Ovary (tissue), 3 donors: ENCODE measurements around the gene ARID5B.

Experiments used
- EP300 ChIP-seq: sonication (generic); formaldehyde crosslinking; IDR thresholded peaks from one replicate; pipeline ENCODE4 v1.6.1; 2017; ENCODE audit warnings: antibody characterized with exemption
- TF ChIP-seq, protein P1 (sequence below), 3 donors: fragments of 450-650 bp in 2 of 3; fragments of 200-600 bp in 1 of 3; IDR thresholded peaks; one replicate each; pipeline versions ENCODE4 v1.5.1 to v1.8.0; 2016 to 2022; ENCODE audit warnings: antibody characterized with exemption in 3 of 3, mild to moderate bottlenecking in 1 of 3
- donor health status: DM: no; HTN: no; CAD: no.

DNA sequence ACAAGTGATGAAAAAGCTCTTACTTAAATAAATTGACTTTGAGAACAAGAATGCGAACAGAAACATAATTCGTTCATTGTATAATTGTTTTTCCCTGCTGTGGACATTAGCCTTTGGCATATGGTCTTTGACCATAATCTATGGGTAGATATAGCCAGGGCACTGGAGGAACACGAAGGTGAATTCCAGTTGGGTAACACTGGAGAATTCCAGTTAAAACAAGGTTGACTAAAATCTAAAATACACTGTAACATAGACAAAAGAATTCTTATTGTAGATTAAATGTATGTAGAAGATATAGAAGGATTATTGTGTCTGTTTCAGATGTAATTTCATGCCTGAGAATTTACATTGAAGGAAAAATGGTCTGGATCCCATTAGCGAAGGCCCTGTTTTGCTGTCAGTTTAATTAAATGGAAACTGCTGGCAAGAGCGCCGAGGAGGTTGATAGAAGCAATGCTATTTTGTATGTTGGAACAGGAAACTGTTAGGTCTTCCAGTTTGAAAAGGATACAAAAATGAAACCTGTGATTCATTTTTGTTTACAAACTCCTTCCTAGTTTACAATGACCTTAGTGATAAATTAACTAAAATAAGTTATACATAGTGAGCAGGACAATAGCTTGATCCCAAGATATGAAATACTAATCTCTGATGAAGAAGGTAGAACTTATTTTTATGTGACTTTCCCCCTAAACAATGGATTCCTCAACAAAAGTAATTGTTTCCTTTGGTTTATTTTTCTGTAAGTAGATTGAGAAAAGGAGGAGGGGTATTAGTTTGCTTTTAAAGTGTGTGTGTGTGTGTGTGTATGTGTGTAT, 68.9 kb downstream of the ARID5B start:
- TF ChIP-seq EP300: no peak
- TF ChIP-seq, protein P1, sequence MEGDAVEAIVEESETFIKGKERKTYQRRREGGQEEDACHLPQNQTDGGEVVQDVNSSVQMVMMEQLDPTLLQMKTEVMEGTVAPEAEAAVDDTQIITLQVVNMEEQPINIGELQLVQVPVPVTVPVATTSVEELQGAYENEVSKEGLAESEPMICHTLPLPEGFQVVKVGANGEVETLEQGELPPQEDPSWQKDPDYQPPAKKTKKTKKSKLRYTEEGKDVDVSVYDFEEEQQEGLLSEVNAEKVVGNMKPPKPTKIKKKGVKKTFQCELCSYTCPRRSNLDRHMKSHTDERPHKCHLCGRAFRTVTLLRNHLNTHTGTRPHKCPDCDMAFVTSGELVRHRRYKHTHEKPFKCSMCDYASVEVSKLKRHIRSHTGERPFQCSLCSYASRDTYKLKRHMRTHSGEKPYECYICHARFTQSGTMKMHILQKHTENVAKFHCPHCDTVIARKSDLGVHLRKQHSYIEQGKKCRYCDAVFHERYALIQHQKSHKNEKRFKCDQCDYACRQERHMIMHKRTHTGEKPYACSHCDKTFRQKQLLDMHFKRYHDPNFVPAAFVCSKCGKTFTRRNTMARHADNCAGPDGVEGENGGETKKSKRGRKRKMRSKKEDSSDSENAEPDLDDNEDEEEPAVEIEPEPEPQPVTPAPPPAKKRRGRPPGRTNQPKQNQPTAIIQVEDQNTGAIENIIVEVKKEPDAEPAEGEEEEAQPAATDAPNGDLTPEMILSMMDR (IDR thresholded peaks at IDR 0.05): no peak
